Esophagus squamous epithelium (tissue), 5 donors: ENCODE results near the gene CATSPERZ. TPM values are rescaled to one million over a fixed set of nuclear protein-coding genes. Genes with fewer than 3 reads are reported as not detected.

Experiments used
- DNase-seq: peaks from one replicate; lab custom pipeline; 2025; lab: John Stamatoyannopoulos, UW
- H3K27ac ChIP-seq, 4 donors: fragments of 200-600 bp; sonication (generic); one replicate each; pipeline ENCODE4 v1.5.1; 2016 to 2019; ENCODE audit warnings: mild to moderate bottlenecking in 1 of 4
- H3K27me3 ChIP-seq, 4 donors: fragments of 200-600 bp; sonication (generic); 1 replicate in 3 of 4; 2 replicates in 1 of 4; pipeline versions ENCODE4 v1.5.1 to v1.6.0; 2017 to 2021; ENCODE audit warnings: antibody characterized with exemption in 1 of 4
- H3K36me3 ChIP-seq, 3 donors: fragments of 200-600 bp; sonication (generic); one replicate each; pipeline ENCODE4 v1.5.1; 2016 to 2019
- H3K4me1 ChIP-seq, 3 donors: fragments of 200-600 bp; sonication (generic); one replicate each; pipeline ENCODE4 v1.5.1; 2017 to 2019
- H3K4me3 ChIP-seq, 4 donors: fragments of 200-600 bp; sonication (generic); 1 replicate in 3 of 4; 2 replicates in 1 of 4; pipeline ENCODE4 v1.5.1; 2016 to 2019; ENCODE audit warnings: mild to moderate bottlenecking in 2 of 4, moderate library complexity in 1 of 4
- H3K9me3 ChIP-seq, 3 donors: fragments of 200-600 bp; sonication (generic); one replicate each; pipeline ENCODE4 v1.5.1; 2016 to 2019
- CTCF ChIP-seq, 6 experiments: fragments of 450-650 bp in 4 of 6; fragments of 200-600 bp in 2 of 6; sonication (generic) in 2 of 6; IDR thresholded peaks; one replicate each; pipeline ENCODE4 v1.5.1; 2016 to 2019; ENCODE audit warnings: antibody characterized with exemption in 6 of 6, mild to moderate bottlenecking in 4 of 6, moderate library complexity in 4 of 6
- POLR2A ChIP-seq, 4 donors: fragments of 450-650 bp; IDR thresholded peaks; one replicate each; pipeline ENCODE4 v1.6.1; 2017; ENCODE audit warnings: antibody characterized with exemption in 4 of 4, mild to moderate bottlenecking in 4 of 4, moderate library complexity in 3 of 4
- WGBS, 2 donors: methylation state at CpG; one replicate each; pipeline ENCODE4 v1.1.5; 2018; 5-methylcytosine and 5-hydroxymethylcytosine counted together
- intact Hi-C: fragments of 100-400 bp; cut with DNase I; formaldehyde crosslinking; loops from one replicate; pipeline ENCODE4 v1.15.0; 2022
- total RNA-seq, 4 donors: library from RNA; depleted of rRNA; stranded (reverse); fragments of >200 nt; gene quantifications; one replicate each; pipeline ENCODE4 v1.1.0, GENCODE V29; 2016
- donor health status: DM: yes; HTN: yes; CAD: no.

CATSPERZ gene
- total RNA-seq, 4 donors from 2014 or later = not detected

- Histone ChIP-seq H3K4me3 (peak within 1 kb of the TSS; percentile 60 to 91 (median 82)), H3K27me3 (no peaks in the 10 kb centered on the region), H3K36me3 (peaks cover 18 to 60% (median 28%) of the 10 kb centered on the region in 3 donors), H3K4me1 (peaks cover 43 to 87% (median 46%) of the 10 kb centered on the region in 3 donors), H3K9me3 (no peaks in the 10 kb centered on the region), H3K27ac (peak within 1 kb of the TSS; percentile 92 to 99 (median 98))
- TF ChIP-seq CTCF (IDR thresholded peaks at IDR 0.05) = peak; percentile 34 to 94 (median 58)
- peak in 3 of 4 donors; percentile 91 to 94 (median 92) for TF ChIP-seq POLR2A (IDR thresholded peaks at IDR 0.05)
- DNase-seq = peak; percentile 81
- intact Hi-C loops = no loop called here
- 0% methylated on average over 14 to 38 of the region's 61 CpGs for WGBS, 2 donors
Observed at GRCh38 chr11:64317961-64318765, 18.0 kb downstream of the CATSPERZ start, which contains the start of gene PRDX5. Gene PRDX5, plus strand, starts transcription at chr11:64318121. Its CDS starts 95 bp downstream, at chr11:64318216.

- H3K27ac ChIP-seq = peak overlapping the region; percentile 92 to 99 (median 98)
- WGBS, 2 donors = 17 to 20% methylated on average over 12 to 13 of the region's 19 CpGs
- peak overlapping the region; percentile 60 to 91 (median 82) for H3K4me3 ChIP-seq
- no peak for DNase-seq
- intact Hi-C loops = no loop called here
- H3K36me3 ChIP-seq = peaks cover 21 to 59% (median 27%) of the 10 kb centered on the region in 3 donors
- peaks cover 38 to 87% (median 45%) of the 10 kb centered on the region in 3 donors for H3K4me1 ChIP-seq
- no peaks in the 10 kb centered on the region for H3K27me3 ChIP-seq
- no peak for TF ChIP-seq POLR2A (IDR thresholded peaks at IDR 0.05)
- no peaks in the 10 kb centered on the region for H3K9me3 ChIP-seq
Observed at GRCh38 chr11:64318766-64319761, 18.9 kb downstream of the CATSPERZ start.

- TF ChIP-seq CTCF (IDR thresholded peaks at IDR 0.05) (no peak), POLR2A (IDR thresholded peaks at IDR 0.05) (no peak)
- DNase-seq = no peak
- Histone ChIP-seq H3K36me3 (peaks cover 12 to 44% (median 16%) of the 10 kb centered on the region in 3 donors), H3K4me1 (peaks cover 46 to 87% (median 48%) of the 10 kb centered on the region in 3 donors), H3K27ac (peak overlapping the region; percentile 74 to 99 (median 94)), H3K4me3 (no peak overlapping the region), H3K27me3 (no peaks in the 10 kb centered on the region), H3K9me3 (no peaks in the 10 kb centered on the region)
- intact Hi-C loops = no loop called here
- WGBS, 2 donors = 86 to 100% methylated on average over 1 to 7 of the region's 7 CpGs
Observed at GRCh38 chr11:64320556-64320955, 20.4 kb downstream of the CATSPERZ start.

- DNase-seq = no peak
- 41% methylated on average over 3 of the region's 5 CpGs; no CpG with 5 or more reads in 1 of the 2 donors for WGBS, 2 donors
- Histone ChIP-seq H3K4me3 (no peak overlapping the region), H3K36me3 (peaks cover 7 to 40% (median 14%) of the 10 kb centered on the region in 3 donors), H3K4me1 (peaks cover 45 to 84% (median 46%) of the 10 kb centered on the region in 3 donors), H3K27me3 (no peaks in the 10 kb centered on the region), H3K9me3 (no peaks in the 10 kb centered on the region), H3K27ac (peak overlapping the region; percentile 74 to 99 (median 94))
- intact Hi-C loops = no loop called here
- TF ChIP-seq CTCF (IDR thresholded peaks at IDR 0.05) (no peak), POLR2A (IDR thresholded peaks at IDR 0.05) (no peak)
Observed at GRCh38 chr11:64321026-64321425, 20.9 kb downstream of the CATSPERZ start.

- Histone ChIP-seq H3K9me3 (no peaks in the 10 kb centered on the region), H3K27ac (peak overlapping the region; percentile 74 to 99 (median 94)), H3K27me3 (no peaks in the 10 kb centered on the region), H3K36me3 (peaks cover 2 to 34% (median 14%) of the 10 kb centered on the region in 3 donors), H3K4me1 (peaks cover 40 to 79% (median 43%) of the 10 kb centered on the region in 3 donors), H3K4me3 (no peak overlapping the region)
- WGBS, 2 donors = 30 to 83% methylated on average over 4 to 5 of the region's 5 CpGs
- TF ChIP-seq CTCF (IDR thresholded peaks at IDR 0.05) = no peak
- TF ChIP-seq POLR2A (IDR thresholded peaks at IDR 0.05) = peak in 2 of 4 donors; percentile 30 to 32
- intact Hi-C loops = no loop called here
- no peak for DNase-seq
Observed at GRCh38 chr11:64321533-64321932, 21.4 kb downstream of the CATSPERZ start.
